GM21390 (cell line): ENCODE data around the gene C7.
"Not testable (repeated sequence)": the region's sequence is repeated elsewhere in the genome, so short reads cannot be mapped to it uniquely, and the experiment has no call there.

Experiments used
- ATAC-seq: cut with Tn5 transposase; IDR thresholded peaks from one replicate; pipeline ENCODE4 v1.9.1; 2021; ENCODE audit not compliant: unreplicated experiment

The C7 gene

GRCh38 chr5:40988746-40989510 is 79.6 kb downstream of the C7 start:
- no peak for ATAC-seq

- ATAC-seq: no peak
Observed at GRCh38 chr5:40991168-40991980, 82.1 kb downstream of the C7 start.

GRCh38 chr5:40991981-40992559 is 82.8 kb downstream of the C7 start:
- no peak for ATAC-seq

- no peak for ATAC-seq
Observed at GRCh38 chr5:40995801-40996586, 86.7 kb downstream of the C7 start.

- no peak for ATAC-seq
Observed at GRCh38 chr5:40999142-40999541, 89.8 kb downstream of the C7 start.

GRCh38 chr5:40999966-41000365 is 90.7 kb downstream of the C7 start:
- no peak for ATAC-seq

- ATAC-seq: no peak
Observed at GRCh38 chr5:41003670-41004376, 94.5 kb downstream of the C7 start.

GRCh38 chr5:41004931-41005330 is 95.6 kb downstream of the C7 start:
- no peak for ATAC-seq

GRCh38 chr5:41009232-41009631 is 99.9 kb downstream of the C7 start:
- ATAC-seq: no peak

DNA sequence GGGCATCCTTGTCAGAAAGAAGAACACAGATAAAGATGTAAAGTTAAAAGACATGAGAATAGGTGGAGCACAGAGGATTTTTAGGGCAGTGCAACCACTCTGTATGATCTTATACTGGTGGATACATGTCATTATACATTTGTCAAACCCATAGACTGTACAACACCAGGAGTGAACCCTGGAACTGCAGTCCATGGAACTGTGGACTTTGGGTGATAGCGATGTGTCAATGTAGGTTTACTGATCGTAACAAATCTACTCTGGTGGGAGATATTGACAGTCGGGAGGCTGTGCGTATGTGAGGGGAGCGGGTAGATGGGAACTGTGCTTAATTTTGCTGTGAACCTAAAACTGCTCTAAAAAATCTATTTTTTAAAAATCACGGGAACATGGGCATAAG is 101.3 kb downstream of the C7 start:
- no peak for ATAC-seq

DNA sequence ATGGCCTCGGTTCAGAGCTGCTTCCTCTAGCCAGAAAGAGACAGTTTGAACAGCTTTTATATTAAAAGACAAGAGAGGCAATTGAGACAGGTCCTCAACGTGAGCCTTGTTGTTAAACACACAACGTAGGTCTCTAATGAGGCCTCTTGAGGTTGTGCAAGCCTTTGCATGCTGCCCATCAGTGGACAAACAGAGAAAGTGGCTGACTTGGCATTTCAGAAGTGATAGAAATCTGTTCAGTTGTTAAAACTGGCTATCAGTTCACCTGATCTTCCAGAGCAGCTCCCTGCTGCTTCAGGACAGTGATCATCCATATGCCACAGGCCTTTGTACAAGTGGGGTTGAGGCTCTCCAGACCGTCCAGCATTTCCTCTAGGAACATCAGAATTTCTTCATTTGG is 103.0 kb downstream of the C7 start:
- no peak for ATAC-seq

GRCh38 chr5:41022600-41022999 is 113.3 kb downstream of the C7 start:
- not testable (repeated sequence) for ATAC-seq
